Pancreas (tissue), 10 donors: ENCODE results near the gene ANKRD13C. TPM values are rescaled to one million over a fixed set of nuclear protein-coding genes. Genes with fewer than 3 reads are reported as not detected.
A peak's percentile ranks its signal among the peaks of the same experiment; 100 is the strongest.

ENCODE experiments used
- ATAC-seq, 4 donors: fragments of 200-7000 bp; cut with Tn5 transposase; one replicate each; pipeline versions ENCODE4 v1.8.0 to v1.9.1; 2020; ENCODE audit warnings: mild to moderate bottlenecking in 4 of 4, moderate library complexity in 4 of 4
- DNase-seq, 6 donors: peaks; one replicate each; pipeline ENCODE4 v3.0.0-alpha.2; 2020
- FAIRE-seq: peaks from 2 replicates; lab custom pipeline; 2012; peaks lifted over from hg19 to GRCh38; lab: Jason Lieb, UNC
- H3K27ac ChIP-seq, 4 donors: fragments of 200-600 bp; sonication (generic); 1 replicate in 3 of 4; 2 replicates in 1 of 4; pipeline versions ENCODE4 v1.5.0 to v1.8.0; 2020
- H3K27me3 ChIP-seq, 4 donors: fragments of 200-600 bp; one replicate each; pipeline ENCODE4 v1.8.0; 2021
- H3K36me3 ChIP-seq, 3 donors: fragments of 200-600 bp; sonication (generic) in 1 of 3; one replicate each; pipeline versions ENCODE4 v1.5.0 to v1.8.0; 2020 to 2021
- H3K4me1 ChIP-seq, 3 donors: fragments of 200-600 bp; one replicate each; pipeline ENCODE4 v1.8.0; 2021
- H3K4me3 ChIP-seq, 4 donors: fragments of 200-600 bp; sonication (generic) in 2 of 4; one replicate each; pipeline versions ENCODE4 v1.5.0 to v1.8.0; 2020 to 2021
- H3K9me3 ChIP-seq, 4 donors: fragments of 200-600 bp; one replicate each; pipeline ENCODE4 v1.8.0; 2021
- WGBS, 2 donors: extraction: QIAGEN DNeasy Blood & Tissue Kit; methylation state at CpG; one replicate each; pipeline ENCODE4 v1.1.7; 2013; 5-methylcytosine and 5-hydroxymethylcytosine counted together
- intact Hi-C, 3 donors: fragments of 100-400 bp; cut with DNase I; formaldehyde crosslinking; loops; one replicate each; pipeline versions ENCODE4 v1.11.1 to v1.14.2; 2022
- polyA plus RNA-seq, 2 donors: library from polyadenylated mRNA; stranded (reverse); fragments of 200-250 nt; gene quantifications; one replicate each; pipeline ENCODE4 v1.2.3, GENCODE V29; 2013
- total RNA-seq, 6 donors: library from RNA; stranded (reverse); fragmentation: NEBNext Ultra II Directional in 4 of 6; extraction: Animal tissue kit (Norgen Biotek cat#: 25700) in 4 of 6; gene quantifications; one replicate each; pipeline versions ENCODE4 v1.2.1 to v1.2.4, GENCODE V29; 2021 to 2023
- TF ChIP-seq, protein P1 (sequence below), 4 donors: fragments of 200-600 bp; sonication (generic) in 3 of 4; IDR thresholded peaks; one replicate each; pipeline versions ENCODE4 v1.5.0 to v1.8.0; 2021; ENCODE audit warnings: antibody characterized with exemption in 4 of 4
- donor health status: healthy with polysubstance abuse.
- donor health status: DM: no; HTN: no; CAD: no; lungs with moderate emphysema.
- donor health status: DM: no; HTN: no; CAD: no.
- donor health status: control.
- donor health status: control.
- donor health status: Bipolar disorder and iron deficiency.
- donor health status: DM: yes; HTN: yes; CAD: no.
- donor health status: DM: no; HTN: no; CAD: no.
- donor health status: DM: no; HTN: no; CAD: no.
- donor health status: DM: yes; HTN: yes; CAD: no.

Gene ANKRD13C, protein sequence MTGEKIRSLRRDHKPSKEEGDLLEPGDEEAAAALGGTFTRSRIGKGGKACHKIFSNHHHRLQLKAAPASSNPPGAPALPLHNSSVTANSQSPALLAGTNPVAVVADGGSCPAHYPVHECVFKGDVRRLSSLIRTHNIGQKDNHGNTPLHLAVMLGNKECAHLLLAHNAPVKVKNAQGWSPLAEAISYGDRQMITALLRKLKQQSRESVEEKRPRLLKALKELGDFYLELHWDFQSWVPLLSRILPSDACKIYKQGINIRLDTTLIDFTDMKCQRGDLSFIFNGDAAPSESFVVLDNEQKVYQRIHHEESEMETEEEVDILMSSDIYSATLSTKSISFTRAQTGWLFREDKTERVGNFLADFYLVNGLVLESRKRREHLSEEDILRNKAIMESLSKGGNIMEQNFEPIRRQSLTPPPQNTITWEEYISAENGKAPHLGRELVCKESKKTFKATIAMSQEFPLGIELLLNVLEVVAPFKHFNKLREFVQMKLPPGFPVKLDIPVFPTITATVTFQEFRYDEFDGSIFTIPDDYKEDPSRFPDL
- total RNA-seq (10 to 100 TPM in 2 of 6 donors, 1 to 10 TPM in 4; 6.5 to 13.0 (median 8.7) TPM), polyA plus RNA-seq (1 to 10 TPM; 4.6 to 7.6 TPM)

DNA sequence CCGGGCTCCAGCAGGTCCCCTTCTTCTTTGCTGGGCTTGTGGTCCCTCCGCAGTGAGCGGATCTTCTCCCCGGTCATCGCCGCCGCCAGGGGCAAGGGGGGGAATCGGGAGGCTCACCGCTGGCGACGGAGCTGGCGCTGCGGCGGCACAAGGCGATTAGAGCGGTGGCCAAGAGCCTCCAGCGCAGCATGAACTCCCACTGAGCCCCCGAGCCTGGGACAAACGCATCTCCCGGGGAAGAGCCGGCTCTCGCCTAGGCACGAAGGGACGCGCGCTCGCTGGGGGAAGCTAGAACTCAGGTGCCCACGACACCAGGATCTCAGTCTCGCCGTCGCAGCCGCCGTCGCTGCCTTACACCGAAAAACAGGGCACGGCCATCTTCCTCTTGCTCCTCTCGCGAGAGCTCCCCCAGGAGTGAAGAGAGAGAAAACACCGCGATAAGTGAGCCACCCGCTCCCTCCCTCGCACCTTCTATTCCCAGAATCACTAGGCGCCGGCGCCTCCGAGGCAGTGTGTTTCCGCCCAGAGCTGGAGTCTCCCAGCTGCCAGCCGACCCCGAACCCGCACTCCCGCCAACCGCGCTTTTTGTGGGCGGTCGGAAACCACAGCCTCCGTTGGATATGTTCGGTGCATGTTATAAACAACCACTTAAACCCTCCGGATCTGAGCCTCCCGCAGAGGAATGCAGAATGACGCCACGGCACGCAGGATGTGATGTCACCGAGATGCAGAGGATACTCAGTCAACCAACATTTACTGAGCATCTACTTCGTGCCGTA is at the start of gene ANKRD13C:
TSS of gene ANKRD13C (minus strand) at position 391 of the 779 bp plus-strand sequence. CDS start at position 77, 314 bp downstream.
- Histone ChIP-seq H3K27ac (peak within 1 kb of the TSS; percentile 81 to 89 (median 87)), H3K4me1 (peaks cover 16 to 33% (median 20%) of the 10 kb centered on the region in 3 donors), H3K36me3 (no peaks in the 10 kb centered on the region), H3K27me3 (no peaks in the 10 kb centered on the region), H3K4me3 (peak within 1 kb of the TSS; percentile 48 to 92 (median 82)), H3K9me3 (no peaks in the 10 kb centered on the region)
- intact Hi-C loops = no loop called here
- no peak for FAIRE-seq
- WGBS, 2 donors = 0 to 1% methylated on average over 60 to 65 of the region's 65 CpGs
- DNase-seq = peak; percentile 89 to 95 (median 92)
- peak; percentile 97 to 99 (median 98) for ATAC-seq
- TF ChIP-seq, protein P1, sequence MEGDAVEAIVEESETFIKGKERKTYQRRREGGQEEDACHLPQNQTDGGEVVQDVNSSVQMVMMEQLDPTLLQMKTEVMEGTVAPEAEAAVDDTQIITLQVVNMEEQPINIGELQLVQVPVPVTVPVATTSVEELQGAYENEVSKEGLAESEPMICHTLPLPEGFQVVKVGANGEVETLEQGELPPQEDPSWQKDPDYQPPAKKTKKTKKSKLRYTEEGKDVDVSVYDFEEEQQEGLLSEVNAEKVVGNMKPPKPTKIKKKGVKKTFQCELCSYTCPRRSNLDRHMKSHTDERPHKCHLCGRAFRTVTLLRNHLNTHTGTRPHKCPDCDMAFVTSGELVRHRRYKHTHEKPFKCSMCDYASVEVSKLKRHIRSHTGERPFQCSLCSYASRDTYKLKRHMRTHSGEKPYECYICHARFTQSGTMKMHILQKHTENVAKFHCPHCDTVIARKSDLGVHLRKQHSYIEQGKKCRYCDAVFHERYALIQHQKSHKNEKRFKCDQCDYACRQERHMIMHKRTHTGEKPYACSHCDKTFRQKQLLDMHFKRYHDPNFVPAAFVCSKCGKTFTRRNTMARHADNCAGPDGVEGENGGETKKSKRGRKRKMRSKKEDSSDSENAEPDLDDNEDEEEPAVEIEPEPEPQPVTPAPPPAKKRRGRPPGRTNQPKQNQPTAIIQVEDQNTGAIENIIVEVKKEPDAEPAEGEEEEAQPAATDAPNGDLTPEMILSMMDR (IDR thresholded peaks at IDR 0.05) = no peak

DNA sequence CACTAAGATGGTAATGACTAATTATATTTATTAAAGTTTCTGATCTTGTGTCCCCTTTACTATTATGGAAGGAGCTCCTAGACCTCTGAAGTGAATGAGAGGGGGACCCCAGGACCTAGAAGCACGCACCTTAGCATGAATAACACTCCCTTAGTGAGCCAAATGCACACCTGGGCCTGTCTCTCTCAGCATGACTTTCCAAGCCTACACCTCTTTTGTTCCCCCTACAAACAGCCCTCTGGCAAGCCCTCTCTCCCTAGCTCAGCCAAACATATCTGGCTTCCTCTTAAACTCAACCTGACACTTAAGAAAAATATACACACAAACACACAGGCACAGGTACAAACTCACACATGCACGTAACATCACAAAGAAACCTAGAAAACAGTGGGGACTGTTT is 49.2 kb upstream of the ANKRD13C start:
- FAIRE-seq = no peak
- intact Hi-C loops = no loop called here
- H3K27ac ChIP-seq = no peak overlapping the region
- H3K36me3 ChIP-seq = no peaks in the 10 kb centered on the region
- no peaks in the 10 kb centered on the region for H3K27me3 ChIP-seq
- no peak for DNase-seq
- no peak for ATAC-seq
- TF ChIP-seq, protein P1 (IDR thresholded peaks at IDR 0.05) = no peak
- 91 to 97% methylated on average over 2 of the region's 2 CpGs for WGBS, 2 donors
- H3K4me3 ChIP-seq = no peak overlapping the region
- no peaks in the 10 kb centered on the region for H3K4me1 ChIP-seq
- H3K9me3 ChIP-seq = no peaks in the 10 kb centered on the region

DNA sequence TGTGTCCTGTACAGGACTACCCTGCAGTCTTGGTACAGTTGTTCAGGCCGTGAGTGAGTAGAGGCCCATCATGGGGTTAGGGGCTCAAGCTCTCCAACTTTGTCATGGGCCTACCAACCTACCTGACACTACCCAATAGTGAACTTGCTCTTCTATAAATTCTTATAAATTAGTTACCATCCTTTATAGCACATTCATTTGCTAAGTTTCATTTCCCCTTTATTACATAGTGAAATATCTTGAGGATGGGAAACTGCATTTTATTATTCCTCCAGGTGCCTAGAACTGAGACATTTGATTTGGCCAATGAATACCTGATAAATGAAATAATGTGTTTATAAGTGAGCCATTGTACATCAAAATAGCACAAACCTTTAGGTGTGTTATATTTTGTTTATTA is 47.5 kb upstream of the ANKRD13C start:
- no peak for FAIRE-seq

DNA sequence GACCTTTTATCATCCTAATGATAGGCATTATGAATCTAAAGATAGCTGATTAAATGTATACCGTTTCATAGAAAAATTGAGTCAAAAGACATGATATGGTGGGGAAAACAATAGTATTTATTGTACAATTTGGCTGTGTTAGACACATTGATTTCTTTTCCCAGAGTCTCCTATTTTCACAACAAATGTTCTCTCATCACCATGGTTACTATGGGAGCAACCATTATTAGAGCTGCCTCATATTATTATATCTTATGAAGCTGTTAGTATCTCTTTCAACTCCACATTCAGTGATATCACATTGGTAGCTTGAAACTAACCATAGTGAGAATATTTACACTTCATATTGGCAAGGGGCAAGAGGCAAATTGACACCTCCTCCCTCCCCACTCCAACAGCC is 45.8 kb upstream of the ANKRD13C start:
- H3K4me1 ChIP-seq = no peaks in the 10 kb centered on the region
- no peak for ATAC-seq
- intact Hi-C loops = no loop called here
- no peaks in the 10 kb centered on the region for H3K27me3 ChIP-seq
- no peak for DNase-seq
- no peak overlapping the region for H3K4me3 ChIP-seq
- no peaks in the 10 kb centered on the region for H3K9me3 ChIP-seq
- no peaks in the 10 kb centered on the region for H3K36me3 ChIP-seq
- H3K27ac ChIP-seq = no peak overlapping the region
- TF ChIP-seq, protein P1 (IDR thresholded peaks at IDR 0.05) = no peak
- 63 to 64% methylated on average over 1 of the region's 1 CpG for WGBS, 2 donors
- FAIRE-seq = no peak

More for the DNA sequence above, 47.5 kb upstream of the ANKRD13C start:
- WGBS, 2 donors = 91 to 93% methylated on average over 1 of the region's 1 CpG
- Histone ChIP-seq H3K4me1 (no peaks in the 10 kb centered on the region), H3K36me3 (no peaks in the 10 kb centered on the region), H3K4me3 (no peak overlapping the region), H3K9me3 (no peaks in the 10 kb centered on the region), H3K27ac (no peak overlapping the region), H3K27me3 (no peaks in the 10 kb centered on the region)
- no peak for ATAC-seq
- no peak for DNase-seq
- intact Hi-C loops = no loop called here
- TF ChIP-seq, protein P1 (IDR thresholded peaks at IDR 0.05) = no peak
